Measurements from ENCODE around the gene EYA2. TPM values are rescaled to one million over a fixed set of nuclear protein-coding genes. Genes with fewer than 3 reads are reported as not detected.

Gene EYA2
- total RNA-seq, 1 donor from 2014 or later = 1.3 TPM

GRCh38 chr20:47086316-47086715 is 191.7 kb downstream of the EYA2 start:
- no peak overlapping the region for H3K4me3 Mint-ChIP-seq
- no peaks in the 10 kb centered on the region for H3K9me3 Mint-ChIP-seq
- H3K36me3 Mint-ChIP-seq (ENCODE audit: low read depth) = no peaks in the 10 kb centered on the region
- no peaks in the 10 kb centered on the region for H3K27me3 Mint-ChIP-seq (ENCODE audit: low read depth)
- no peaks in the 10 kb centered on the region for H3K4me1 Mint-ChIP-seq
- TF ChIP-seq CTCF (conservative IDR thresholded peaks at IDR 0.05) = no peak
- DNase-seq (ENCODE audit: low read depth, low spot score) = no peak
- no peak overlapping the region for H3K27ac Mint-ChIP-seq (ENCODE audit: unreplicated experiment)

GRCh38 chr20:47088335-47088734 is 193.7 kb downstream of the EYA2 start:
- Mint-ChIP-seq H3K4me3 (no peak overlapping the region), H3K27ac (ENCODE audit: unreplicated experiment) (no peak overlapping the region), H3K36me3 (ENCODE audit: low read depth) (no peaks in the 10 kb centered on the region), H3K9me3 (no peaks in the 10 kb centered on the region), H3K27me3 (ENCODE audit: low read depth) (no peaks in the 10 kb centered on the region), H3K4me1 (no peaks in the 10 kb centered on the region)
- DNase-seq (ENCODE audit: low read depth, low spot score) = no peak
- no peak for TF ChIP-seq CTCF (conservative IDR thresholded peaks at IDR 0.05)

- H3K27me3 Mint-ChIP-seq (ENCODE audit: low read depth) = peaks cover 4% of the 10 kb centered on the region
- no peak overlapping the region for H3K4me3 Mint-ChIP-seq
- H3K27ac Mint-ChIP-seq (ENCODE audit: unreplicated experiment) = no peak overlapping the region
- no peaks in the 10 kb centered on the region for H3K9me3 Mint-ChIP-seq
- no peaks in the 10 kb centered on the region for H3K36me3 Mint-ChIP-seq (ENCODE audit: low read depth)
- H3K4me1 Mint-ChIP-seq = no peaks in the 10 kb centered on the region
- DNase-seq (ENCODE audit: low read depth, low spot score) = no peak
- no peak for TF ChIP-seq CTCF (conservative IDR thresholded peaks at IDR 0.05)
Measured at GRCh38 chr20:47089151-47089550, 194.5 kb downstream of the EYA2 start.

- Mint-ChIP-seq H3K4me3 (no peak overlapping the region), H3K27ac (ENCODE audit: unreplicated experiment) (no peak overlapping the region), H3K27me3 (ENCODE audit: low read depth) (peaks cover 4% of the 10 kb centered on the region), H3K9me3 (peaks cover 5% of the 10 kb centered on the region), H3K36me3 (ENCODE audit: low read depth) (peaks cover 2% of the 10 kb centered on the region), H3K4me1 (no peaks in the 10 kb centered on the region)
- no peak for DNase-seq (ENCODE audit: low read depth, low spot score)
- TF ChIP-seq CTCF (conservative IDR thresholded peaks at IDR 0.05) = no peak
Measured at GRCh38 chr20:47090835-47091234, 196.2 kb downstream of the EYA2 start.

GRCh38 chr20:47093320-47093966 is 198.8 kb downstream of the EYA2 start:
- no peak for DNase-seq (ENCODE audit: low read depth, low spot score)
- H3K36me3 Mint-ChIP-seq (ENCODE audit: low read depth) = peaks cover 2% of the 10 kb centered on the region
- H3K4me1 Mint-ChIP-seq = no peaks in the 10 kb centered on the region
- H3K9me3 Mint-ChIP-seq = peaks cover 14% of the 10 kb centered on the region
- H3K4me3 Mint-ChIP-seq = no peak overlapping the region
- peaks cover 5% of the 10 kb centered on the region for H3K27me3 Mint-ChIP-seq (ENCODE audit: low read depth)
- peak overlapping the region; percentile 89 for H3K27ac Mint-ChIP-seq (ENCODE audit: unreplicated experiment)
- no peak for TF ChIP-seq CTCF (conservative IDR thresholded peaks at IDR 0.05)

Data from neural crest cell (in vitro differentiated cells).